GM06990 (cell line): ENCODE results near the gene PPM1K.

Source experiments
- DNase-seq: peaks from one replicate; pipeline ENCODE4 v3.0.0-alpha.2; 2011; ENCODE audit not compliant: insufficient read length; ENCODE audit errors: extremely low read depth
- H3K27me3 ChIP-seq: replicated peaks from 2 replicates; pipeline ENCODE4 v1.6.0; 2011; ENCODE audit warnings: low read length; ENCODE audit not compliant: control insufficient read depth, insufficient read depth
- H3K36me3 ChIP-seq: 2 replicates; pipeline ENCODE4 v1.5.1; 2011; ENCODE audit warnings: low read length; ENCODE audit not compliant: control insufficient read depth, insufficient read depth
- H3K4me3 ChIP-seq: replicated peaks from 2 replicates; pipeline ENCODE4 v1.5.1; 2011; ENCODE audit warnings: low read depth, mild to moderate bottlenecking, control low read depth, low read length
- TF ChIP-seq, protein P1 (sequence below): IDR thresholded peaks from 2 replicates; pipeline ENCODE4 v1.5.1; 2011; ENCODE audit warnings: low read length, control low read depth, mild to moderate bottlenecking, inconsistent platforms; ENCODE audit not compliant: insufficient read depth, poor library complexity, severe bottlenecking

PPM1K gene

GRCh38 chr4:88283661-88284438 is 511 bp downstream of the PPM1K start:
- no peaks in the 10 kb centered on the region for H3K27me3 ChIP-seq
- no peaks in the 10 kb centered on the region for H3K36me3 ChIP-seq
- TF ChIP-seq, protein P1, sequence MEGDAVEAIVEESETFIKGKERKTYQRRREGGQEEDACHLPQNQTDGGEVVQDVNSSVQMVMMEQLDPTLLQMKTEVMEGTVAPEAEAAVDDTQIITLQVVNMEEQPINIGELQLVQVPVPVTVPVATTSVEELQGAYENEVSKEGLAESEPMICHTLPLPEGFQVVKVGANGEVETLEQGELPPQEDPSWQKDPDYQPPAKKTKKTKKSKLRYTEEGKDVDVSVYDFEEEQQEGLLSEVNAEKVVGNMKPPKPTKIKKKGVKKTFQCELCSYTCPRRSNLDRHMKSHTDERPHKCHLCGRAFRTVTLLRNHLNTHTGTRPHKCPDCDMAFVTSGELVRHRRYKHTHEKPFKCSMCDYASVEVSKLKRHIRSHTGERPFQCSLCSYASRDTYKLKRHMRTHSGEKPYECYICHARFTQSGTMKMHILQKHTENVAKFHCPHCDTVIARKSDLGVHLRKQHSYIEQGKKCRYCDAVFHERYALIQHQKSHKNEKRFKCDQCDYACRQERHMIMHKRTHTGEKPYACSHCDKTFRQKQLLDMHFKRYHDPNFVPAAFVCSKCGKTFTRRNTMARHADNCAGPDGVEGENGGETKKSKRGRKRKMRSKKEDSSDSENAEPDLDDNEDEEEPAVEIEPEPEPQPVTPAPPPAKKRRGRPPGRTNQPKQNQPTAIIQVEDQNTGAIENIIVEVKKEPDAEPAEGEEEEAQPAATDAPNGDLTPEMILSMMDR = no peak
- peak; percentile 84 for DNase-seq
- peak overlapping the region; percentile 98 for H3K4me3 ChIP-seq

DNA sequence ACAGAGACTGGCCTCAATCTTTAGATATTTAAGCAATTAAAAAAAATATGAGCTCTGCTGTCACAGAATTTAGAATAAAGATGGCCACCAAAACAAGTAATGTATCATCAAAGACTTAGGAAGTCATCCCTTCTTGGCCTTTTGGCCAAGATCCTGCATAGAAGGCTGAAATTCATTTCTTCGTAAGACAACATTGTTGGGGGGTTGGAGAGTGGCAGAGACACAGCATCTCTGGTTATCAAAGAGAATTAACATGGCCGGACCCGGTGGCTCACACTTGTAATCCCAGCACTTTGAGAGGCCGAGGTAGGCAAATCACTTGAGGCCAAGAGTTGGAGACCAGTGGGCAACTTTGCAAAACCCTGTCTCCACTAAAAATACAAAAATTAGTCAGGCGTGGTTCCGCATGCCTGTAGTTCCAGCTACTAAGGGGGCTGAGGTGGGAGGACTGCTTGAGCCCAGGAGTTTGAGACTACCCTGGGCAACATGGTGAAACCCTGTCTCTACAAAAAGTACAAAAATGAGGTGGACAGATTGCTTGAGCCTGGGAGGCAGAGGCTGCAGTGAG is 4.0 kb downstream of the PPM1K start:
- TF ChIP-seq, protein P1 = no peak
- H3K36me3 ChIP-seq = no peaks in the 10 kb centered on the region; the same call in 1 of the 2 replicates
- no peaks in the 10 kb centered on the region for H3K27me3 ChIP-seq
- DNase-seq = peak; percentile 34
- H3K4me3 ChIP-seq = peak overlapping the region; percentile 98

DNA sequence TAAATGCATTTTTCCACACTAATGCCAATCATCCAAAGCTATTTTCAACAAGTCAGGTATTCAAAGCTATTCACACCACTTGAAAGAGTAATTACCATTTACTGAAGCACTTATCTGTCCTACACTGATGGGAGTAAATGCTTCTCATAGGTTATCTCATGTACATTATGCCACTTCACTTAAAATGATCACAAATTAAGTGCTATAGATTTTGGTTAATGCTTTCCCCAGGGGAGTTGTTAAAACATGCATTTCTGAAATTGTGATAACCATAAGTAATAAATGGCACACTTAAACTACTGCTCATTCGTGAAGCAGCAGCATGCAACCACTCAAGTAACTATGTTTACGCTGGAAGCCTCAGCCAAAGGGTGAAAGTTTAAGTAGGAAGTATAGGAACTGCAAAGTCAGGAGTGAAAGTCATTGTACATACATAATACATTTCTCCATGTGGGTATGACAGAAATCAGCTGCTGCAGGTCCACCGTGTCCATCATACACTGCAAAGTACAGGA is 6.6 kb downstream of the PPM1K start:
- H3K4me3 ChIP-seq = no peak overlapping the region
- H3K36me3 ChIP-seq = no peaks in the 10 kb centered on the region; the same call in none of the 2 replicates
- TF ChIP-seq, protein P1 = no peak
- no peak for DNase-seq
- no peaks in the 10 kb centered on the region for H3K27me3 ChIP-seq

DNA sequence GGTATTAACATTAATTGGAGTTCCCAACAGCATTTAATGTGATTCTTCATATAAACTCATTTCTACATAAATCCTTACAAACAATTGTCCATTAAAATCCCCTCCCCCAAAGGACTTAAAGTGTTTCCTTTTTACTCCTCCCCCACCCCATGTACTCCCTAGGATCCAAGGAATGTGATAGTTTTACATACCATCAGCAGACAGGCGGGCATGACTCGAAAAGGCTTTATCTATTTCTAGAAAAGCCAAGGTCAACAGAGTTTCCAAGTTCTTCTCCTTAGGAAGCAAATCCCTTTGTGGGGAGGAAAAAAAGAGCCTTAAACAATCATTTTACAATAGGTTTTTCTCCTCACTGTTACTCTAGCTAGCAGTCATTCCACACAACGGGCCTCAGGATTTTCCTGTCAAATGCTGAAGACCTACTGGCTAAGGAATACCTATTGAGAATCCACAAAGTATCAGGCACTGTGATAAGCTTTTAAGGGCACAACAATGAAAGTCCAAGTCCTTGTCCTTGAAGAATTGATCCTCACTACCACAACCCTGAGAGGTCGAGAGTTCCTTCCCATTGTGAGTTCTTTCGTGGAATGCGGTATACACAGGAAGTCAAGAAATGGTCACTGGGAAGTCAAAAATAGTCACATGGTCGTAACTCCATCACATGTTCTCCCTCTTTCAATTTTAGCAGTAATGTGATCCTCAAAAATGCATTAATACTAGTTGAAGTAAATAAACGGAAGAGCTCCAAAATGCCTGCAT is 7.2 kb downstream of the PPM1K start:
- TF ChIP-seq, protein P1 = no peak
- Histone ChIP-seq H3K4me3 (no peak overlapping the region), H3K36me3 (no peaks in the 10 kb centered on the region; the same call in none of the 2 replicates), H3K27me3 (no peaks in the 10 kb centered on the region)
- DNase-seq = no peak

DNA sequence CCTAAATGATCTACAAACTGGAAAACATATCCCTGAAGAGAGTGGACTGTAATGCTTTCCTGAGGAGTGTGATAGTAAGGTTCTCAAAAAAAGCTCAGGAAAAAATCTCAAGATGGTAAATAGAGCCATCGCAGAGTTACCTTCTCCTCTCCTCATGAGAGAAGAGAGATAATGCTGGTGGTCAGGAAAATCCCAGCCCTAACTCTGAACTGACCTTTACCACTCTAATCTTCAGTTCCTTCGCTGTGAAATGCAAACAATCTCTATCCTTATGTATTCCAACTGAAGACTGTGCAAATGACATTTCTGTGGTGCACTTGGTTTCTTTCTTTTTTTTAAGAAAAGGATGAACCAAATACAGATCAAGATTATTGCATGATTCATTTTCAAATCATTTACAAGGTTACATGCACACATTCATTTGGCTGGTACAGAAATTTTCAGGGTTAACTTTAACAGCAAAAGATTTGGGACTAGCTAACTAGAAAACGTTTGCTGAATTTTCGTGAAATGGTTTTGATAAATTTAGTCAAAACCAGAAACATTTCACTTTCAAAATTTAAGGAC is 8.3 kb downstream of the PPM1K start:
- no peak overlapping the region for H3K4me3 ChIP-seq
- H3K27me3 ChIP-seq = no peaks in the 10 kb centered on the region
- TF ChIP-seq, protein P1 = no peak
- no peak for DNase-seq
- no peaks in the 10 kb centered on the region; the same call in none of the 2 replicates for H3K36me3 ChIP-seq
